HepG2 (cell line): ENCODE measurements around the gene VWA7. TPM values are rescaled to one million over a fixed set of nuclear protein-coding genes. Genes with fewer than 3 reads are reported as not detected.

Source experiments
- FOXP1 ChIP-seq, 2 experiments: fragments of 450-650 bp in 1 of 2; IDR thresholded peaks; 2 replicates each; pipeline ENCODE4 v1.6.1; 2017 to 2018; ENCODE audit warnings: antibody characterized with exemption in 1 of 2
- NFE2L1 ChIP-seq: sonication (generic); formaldehyde crosslinking; IDR thresholded peaks from 2 replicates; pipeline ENCODE4 v1.4.0; 2020; ENCODE audit warnings: missing genetic modification reagents, mild to moderate bottlenecking, borderline replicate concordance
- PLRG1 ChIP-seq: fragments of 450-650 bp; conservative IDR thresholded peaks from 2 replicates; pipeline ENCODE4 v1.6.1; 2016
- RCOR2 ChIP-seq: IDR thresholded peaks from 2 replicates; pipeline ENCODE4 v1.6.1; 2016; ENCODE audit warnings: missing biosample characterization, missing genetic modification reagents
- RFXANK ChIP-seq: IDR thresholded peaks from 2 replicates; pipeline ENCODE4 v1.6.1; 2016
- SIX4 ChIP-seq: sonication (generic); formaldehyde crosslinking; IDR thresholded peaks from 2 replicates; pipeline ENCODE4 v1.4.0; 2020; ENCODE audit warnings: missing genetic modification reagents
- SP1 ChIP-seq, 2 experiments: fragments of 450-650 bp in 1 of 2; sonication (generic) in 1 of 2; formaldehyde crosslinking in 1 of 2; IDR thresholded peaks; 2 replicates each; pipeline versions ENCODE4 v1.4.0 to v1.6.1; 2016 to 2020; ENCODE audit warnings: missing genetic modification reagents in 1 of 2
- SP5 ChIP-seq: IDR thresholded peaks from 2 replicates; pipeline ENCODE4 v1.6.1; 2016; ENCODE audit warnings: low read depth, borderline replicate concordance
- TAF15 ChIP-seq: fragments of 200-400 bp; formaldehyde crosslinking; IDR thresholded peaks from one replicate; pipeline ENCODE4 v1.6.1; 2018; ENCODE audit warnings: mild to moderate bottlenecking, low read depth, low read length; ENCODE audit not compliant: poor library complexity, severe bottlenecking
- ZKSCAN1 ChIP-seq: fragments of 150-350 bp; IDR thresholded peaks from 2 replicates; pipeline ENCODE4 v1.6.1; 2014; ENCODE audit warnings: low read length
- ZNF207 ChIP-seq: fragments of 450-650 bp; IDR thresholded peaks from 2 replicates; pipeline ENCODE4 v1.6.1; 2016; ENCODE audit warnings: antibody characterized with exemption, borderline replicate concordance
- ZNF44 ChIP-seq: sonication (generic); formaldehyde crosslinking; IDR thresholded peaks from 2 replicates; pipeline ENCODE4 v1.5.1; 2020; ENCODE audit warnings: mild to moderate bottlenecking, missing genetic modification reagents
- ZSCAN25 ChIP-seq: sonication (generic); formaldehyde crosslinking; IDR thresholded peaks from 2 replicates; pipeline ENCODE4 v1.8.0; 2022; ENCODE audit warnings: mild to moderate bottlenecking, missing genetic modification reagents
- polyA plus RNA-seq, 8 experiments: library from polyadenylated mRNA; depleted of rRNA in 3 of 8; stranded (reverse) in 7 of 8; unstranded in 1 of 8; fragments of >200 nt; fragmentation: Illumina TruSeq in 4 of 8; extraction: Trizol in 4 of 8; gene quantifications; 2 replicates each; pipeline versions ENCODE4 v1.2.1 to v1.2.3, GENCODE V29; 2011 to 2016; ENCODE audit warnings: low read depth in 4 of 8, missing spikeins in 1 of 8, mixed read lengths in 1 of 8; ENCODE audit not compliant: insufficient read depth in 1 of 8
- total RNA-seq, 5 experiments: library from RNA; depleted of rRNA; stranded (reverse); fragments of >200 nt; fragmentation: Illumina TruSeq; extraction: Trizol; gene quantifications; 2 replicates each; pipeline ENCODE4 v1.2.3, GENCODE V29; 2016; ENCODE audit warnings: low read depth in 1 of 5
- TF ChIP-seq, protein P1 (sequence below): sonication (generic); formaldehyde crosslinking; IDR thresholded peaks from one replicate; pipeline ENCODE4 v1.5.1; 2020; ENCODE audit warnings: mild to moderate bottlenecking, missing genetic modification reagents; ENCODE audit errors: not compliant biosample characterization
- TF ChIP-seq, protein P2 (sequence below): IDR thresholded peaks from 2 replicates; pipeline ENCODE4 v1.6.1; 2016; ENCODE audit warnings: missing biosample characterization, missing genetic modification reagents, low read depth
- TF ChIP-seq, protein P3 (sequence below): sonication (generic); formaldehyde crosslinking; IDR thresholded peaks from 2 replicates; pipeline ENCODE4 v1.5.0; 2020; ENCODE audit warnings: missing genetic modification reagents
- TF ChIP-seq, protein P4 (sequence below): sonication (generic); formaldehyde crosslinking; IDR thresholded peaks from 2 replicates; pipeline ENCODE4 v1.5.1; 2020; ENCODE audit warnings: missing genetic modification reagents, mild to moderate bottlenecking, borderline replicate concordance

The VWA7 gene
- total and polyA plus RNA-seq, 2 of the 13 experiments (the other 11 are each of a cell fraction or from before 2014, with no cell fraction given): 0.86 to 3.3 TPM

DNA sequence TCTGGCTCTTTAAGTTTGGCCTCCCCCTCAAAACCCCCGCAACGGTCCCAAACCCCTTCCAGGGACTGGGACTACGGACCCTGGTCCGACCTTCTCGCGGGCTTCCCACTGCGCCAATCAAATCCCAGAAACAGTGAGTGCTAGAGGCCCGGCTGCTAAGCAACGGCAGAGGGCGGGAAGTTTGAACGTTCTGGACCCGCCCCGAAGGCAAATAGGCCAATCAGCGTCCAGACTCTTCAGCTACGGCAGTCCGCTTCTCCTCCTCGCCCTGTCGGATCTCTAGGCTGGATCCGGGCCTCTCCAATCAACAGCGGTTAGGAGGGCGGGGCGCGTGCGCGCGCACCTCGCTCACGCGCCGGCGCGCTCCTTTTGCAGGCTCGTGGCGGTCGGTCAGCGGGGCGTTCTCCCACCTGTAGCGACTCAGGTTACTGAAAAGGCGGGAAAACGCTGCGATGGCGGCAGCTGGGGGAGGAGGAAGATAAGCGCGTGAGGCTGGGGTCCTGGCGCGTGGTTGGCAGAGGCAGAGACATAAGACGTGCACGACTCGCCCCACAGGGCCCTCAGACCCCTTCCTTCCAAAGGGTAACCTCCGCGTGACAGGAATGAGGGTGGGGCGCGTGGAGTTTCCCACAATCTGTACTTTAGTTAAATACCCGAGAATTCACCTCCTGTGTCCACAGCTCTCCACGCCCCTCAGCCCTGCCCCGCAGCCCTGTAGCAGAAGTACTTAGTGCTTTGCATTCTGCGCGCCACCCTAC is 37.3 kb downstream of the VWA7 start, which contains the start of gene MSH5 (continued):
- TF ChIP-seq, protein P1, sequence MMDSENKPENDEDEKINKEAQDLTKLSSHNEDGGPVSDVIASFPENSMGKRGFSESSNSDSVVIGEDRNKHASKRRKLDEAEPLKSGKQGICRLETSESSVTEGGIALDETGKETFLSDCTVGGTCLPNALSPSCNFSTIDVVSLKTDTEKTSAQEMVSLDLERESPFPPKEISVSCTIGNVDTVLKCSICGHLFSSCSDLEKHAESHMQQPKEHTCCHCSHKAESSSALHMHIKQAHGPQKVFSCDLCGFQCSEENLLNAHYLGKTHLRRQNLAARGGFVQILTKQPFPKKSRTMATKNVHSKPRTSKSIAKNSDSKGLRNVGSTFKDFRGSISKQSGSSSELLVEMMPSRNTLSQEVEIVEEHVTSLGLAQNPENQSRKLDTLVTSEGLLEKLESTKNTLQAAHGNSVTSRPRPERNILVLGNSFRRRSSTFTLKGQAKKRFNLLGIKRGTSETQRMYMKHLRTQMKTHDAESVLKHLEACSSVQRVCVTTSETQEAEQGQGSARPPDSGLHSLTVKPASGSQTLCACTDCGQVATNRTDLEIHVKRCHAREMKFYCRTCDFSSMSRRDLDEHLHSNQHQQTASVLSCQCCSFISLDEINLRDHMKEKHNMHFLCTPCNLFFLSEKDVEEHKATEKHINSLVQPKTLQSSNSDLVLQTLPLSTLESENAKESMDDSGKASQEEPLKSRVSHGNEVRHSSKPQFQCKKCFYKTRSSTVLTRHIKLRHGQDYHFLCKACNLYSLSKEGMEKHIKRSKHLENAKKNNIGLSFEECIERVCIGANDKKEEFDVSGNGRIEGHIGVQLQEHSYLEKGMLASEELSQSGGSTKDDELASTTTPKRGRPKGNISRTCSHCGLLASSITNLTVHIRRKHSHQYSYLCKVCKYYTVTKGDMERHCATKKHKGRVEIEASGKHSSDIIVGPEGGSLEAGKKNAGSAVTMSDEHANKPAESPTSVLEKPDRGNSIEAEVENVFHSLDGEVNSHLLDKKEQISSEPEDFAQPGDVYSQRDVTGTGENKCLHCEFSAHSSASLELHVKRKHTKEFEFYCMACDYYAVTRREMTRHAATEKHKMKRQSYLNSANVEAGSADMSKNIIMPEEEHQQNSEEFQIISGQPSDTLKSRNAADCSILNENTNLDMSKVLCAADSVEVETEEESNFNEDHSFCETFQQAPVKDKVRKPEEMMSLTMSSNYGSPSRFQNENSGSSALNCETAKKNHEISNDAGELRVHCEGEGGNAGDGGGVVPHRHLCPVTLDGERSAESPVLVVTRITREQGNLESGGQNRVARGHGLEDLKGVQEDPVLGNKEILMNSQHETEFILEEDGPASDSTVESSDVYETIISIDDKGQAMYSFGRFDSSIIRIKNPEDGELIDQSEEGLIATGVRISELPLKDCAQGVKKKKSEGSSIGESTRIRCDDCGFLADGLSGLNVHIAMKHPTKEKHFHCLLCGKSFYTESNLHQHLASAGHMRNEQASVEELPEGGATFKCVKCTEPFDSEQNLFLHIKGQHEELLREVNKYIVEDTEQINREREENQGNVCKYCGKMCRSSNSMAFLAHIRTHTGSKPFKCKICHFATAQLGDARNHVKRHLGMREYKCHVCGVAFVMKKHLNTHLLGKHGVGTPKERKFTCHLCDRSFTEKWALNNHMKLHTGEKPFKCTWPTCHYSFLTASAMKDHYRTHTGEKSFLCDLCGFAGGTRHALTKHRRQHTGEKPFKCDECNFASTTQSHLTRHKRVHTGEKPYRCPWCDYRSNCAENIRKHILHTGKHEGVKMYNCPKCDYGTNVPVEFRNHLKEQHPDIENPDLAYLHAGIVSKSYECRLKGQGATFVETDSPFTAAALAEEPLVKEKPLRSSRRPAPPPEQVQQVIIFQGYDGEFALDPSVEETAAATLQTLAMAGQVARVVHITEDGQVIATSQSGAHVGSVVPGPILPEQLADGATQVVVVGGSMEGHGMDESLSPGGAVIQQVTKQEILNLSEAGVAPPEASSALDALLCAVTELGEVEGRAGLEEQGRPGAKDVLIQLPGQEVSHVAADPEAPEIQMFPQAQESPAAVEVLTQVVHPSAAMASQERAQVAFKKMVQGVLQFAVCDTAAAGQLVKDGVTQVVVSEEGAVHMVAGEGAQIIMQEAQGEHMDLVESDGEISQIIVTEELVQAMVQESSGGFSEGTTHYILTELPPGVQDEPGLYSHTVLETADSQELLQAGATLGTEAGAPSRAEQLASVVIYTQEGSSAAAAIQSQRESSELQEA: peak; percentile 95
- TF ChIP-seq, protein P2, sequence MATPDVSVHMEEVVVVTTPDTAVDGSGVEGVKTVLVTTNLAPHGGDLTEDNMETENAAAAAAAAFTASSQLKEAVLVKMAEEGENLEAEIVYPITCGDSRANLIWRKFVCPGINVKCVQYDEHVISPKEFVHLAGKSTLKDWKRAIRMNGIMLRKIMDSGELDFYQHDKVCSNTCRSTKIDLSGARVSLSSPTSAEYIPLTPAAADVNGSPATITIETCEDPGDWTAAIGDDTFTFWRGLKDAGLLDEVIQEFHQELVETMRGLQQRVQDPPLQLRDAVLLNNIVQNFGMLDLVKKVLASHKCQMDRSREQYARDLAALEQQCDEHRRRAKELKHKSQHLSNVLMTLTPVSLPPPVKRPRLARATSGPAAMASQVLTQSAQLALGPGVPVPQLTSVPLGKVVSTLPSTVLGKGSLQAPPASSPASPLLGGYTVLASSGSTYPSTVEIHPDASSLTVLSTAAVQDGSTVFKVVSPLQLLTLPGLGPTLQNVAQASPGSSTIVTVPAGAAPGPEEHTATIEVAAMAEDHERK: no peak
- TF ChIP-seq, protein P3, sequence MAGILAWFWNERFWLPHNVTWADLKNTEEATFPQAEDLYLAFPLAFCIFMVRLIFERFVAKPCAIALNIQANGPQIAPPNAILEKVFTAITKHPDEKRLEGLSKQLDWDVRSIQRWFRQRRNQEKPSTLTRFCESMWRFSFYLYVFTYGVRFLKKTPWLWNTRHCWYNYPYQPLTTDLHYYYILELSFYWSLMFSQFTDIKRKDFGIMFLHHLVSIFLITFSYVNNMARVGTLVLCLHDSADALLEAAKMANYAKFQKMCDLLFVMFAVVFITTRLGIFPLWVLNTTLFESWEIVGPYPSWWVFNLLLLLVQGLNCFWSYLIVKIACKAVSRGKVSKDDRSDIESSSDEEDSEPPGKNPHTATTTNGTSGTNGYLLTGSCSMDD (CRISPR knock-in tag): peak; percentile 89; the same call in 1 of the 2 replicates
- TF ChIP-seq ZKSCAN1 (no peak), FOXP1 (IDR thresholded peaks at IDR 0.05) (no peak), FOXP1 (CRISPR knock-in tag; IDR thresholded peaks at IDR 0.05) (no peak), ZNF207 (no peak), ZSCAN25 (CRISPR knock-in tag) (peak; percentile 91), TAF15 (no peak), RCOR2 (CRISPR knock-in tag) (peak; percentile 60), NFE2L1 (CRISPR knock-in tag) (peak; percentile 88; the same call in 1 of the 2 replicates), ZNF44 (peak; percentile 90), SP1 (IDR thresholded peaks at IDR 0.05) (no peak), SP1 (CRISPR knock-in tag; IDR thresholded peaks at IDR 0.05) (peak; percentile 91), SP5 (CRISPR knock-in tag) (peak; percentile 82), PLRG1 (no peak), RFXANK (CRISPR knock-in tag) (peak; percentile 76; the same call in 1 of the 2 replicates), SIX4 (CRISPR knock-in tag) (peak; percentile 92)
- TF ChIP-seq, protein P4, sequence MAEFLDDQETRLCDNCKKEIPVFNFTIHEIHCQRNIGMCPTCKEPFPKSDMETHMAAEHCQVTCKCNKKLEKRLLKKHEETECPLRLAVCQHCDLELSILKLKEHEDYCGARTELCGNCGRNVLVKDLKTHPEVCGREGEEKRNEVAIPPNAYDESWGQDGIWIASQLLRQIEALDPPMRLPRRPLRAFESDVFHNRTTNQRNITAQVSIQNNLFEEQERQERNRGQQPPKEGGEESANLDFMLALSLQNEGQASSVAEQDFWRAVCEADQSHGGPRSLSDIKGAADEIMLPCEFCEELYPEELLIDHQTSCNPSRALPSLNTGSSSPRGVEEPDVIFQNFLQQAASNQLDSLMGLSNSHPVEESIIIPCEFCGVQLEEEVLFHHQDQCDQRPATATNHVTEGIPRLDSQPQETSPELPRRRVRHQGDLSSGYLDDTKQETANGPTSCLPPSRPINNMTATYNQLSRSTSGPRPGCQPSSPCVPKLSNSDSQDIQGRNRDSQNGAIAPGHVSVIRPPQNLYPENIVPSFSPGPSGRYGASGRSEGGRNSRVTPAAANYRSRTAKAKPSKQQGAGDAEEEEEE (CRISPR knock-in tag): no peak
